GM19328 (cell line): ENCODE results near the gene CYP39A1.

ENCODE experiments used
- ATAC-seq: cut with Tn5 transposase; IDR thresholded peaks from one replicate; pipeline ENCODE4 v1.9.1; 2021; ENCODE audit warnings: mild to moderate bottlenecking, moderate library complexity; ENCODE audit not compliant: unreplicated experiment

The CYP39A1 gene

GRCh38 chr6:46521464-46521971 is 131.1 kb downstream of the CYP39A1 start:
- ATAC-seq = no peak

DNA sequence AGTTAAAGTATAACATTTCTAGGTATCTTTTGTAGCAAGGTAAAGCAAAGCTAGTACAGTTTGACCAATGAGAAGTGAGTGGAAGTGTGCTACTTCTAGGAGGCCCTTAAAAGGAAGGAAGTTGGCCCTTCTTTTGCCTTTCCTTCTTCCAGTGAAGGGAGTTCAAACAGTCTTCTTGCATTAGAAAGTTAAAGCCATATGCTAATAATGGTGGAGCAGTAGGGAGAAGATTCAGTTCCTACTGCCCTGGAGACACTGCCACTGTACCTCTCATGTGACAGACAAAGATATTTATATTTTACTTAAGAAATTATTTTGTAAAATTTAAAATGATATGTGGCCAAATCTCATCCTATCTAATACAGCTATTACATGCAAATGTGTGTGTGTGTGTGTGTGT is 135.4 kb downstream of the CYP39A1 start:
- no peak for ATAC-seq

- no peak for ATAC-seq
These were observed 139.1 kb downstream of the CYP39A1 start for GRCh38 chr6:46513533-46513932.

DNA sequence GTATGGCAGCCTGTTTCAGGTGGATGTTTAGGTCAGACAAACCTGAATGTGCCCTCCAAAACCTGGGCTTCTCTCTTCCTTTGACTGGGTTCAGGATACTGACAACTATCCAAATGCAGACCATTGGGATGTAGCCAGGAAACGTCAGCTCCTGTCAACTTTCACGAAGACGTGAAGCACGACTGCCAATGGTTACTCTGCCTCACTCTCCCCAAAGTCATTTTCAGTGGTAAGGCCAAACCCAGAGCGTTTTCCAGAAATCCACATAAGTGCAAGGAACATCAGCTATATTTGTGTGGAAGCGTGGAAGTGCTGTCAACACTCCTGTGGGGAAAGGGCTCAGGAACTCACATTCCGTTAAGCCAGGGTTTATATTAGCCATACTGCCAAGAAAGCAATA is 141.3 kb downstream of the CYP39A1 start:
- ATAC-seq = no peak

DNA sequence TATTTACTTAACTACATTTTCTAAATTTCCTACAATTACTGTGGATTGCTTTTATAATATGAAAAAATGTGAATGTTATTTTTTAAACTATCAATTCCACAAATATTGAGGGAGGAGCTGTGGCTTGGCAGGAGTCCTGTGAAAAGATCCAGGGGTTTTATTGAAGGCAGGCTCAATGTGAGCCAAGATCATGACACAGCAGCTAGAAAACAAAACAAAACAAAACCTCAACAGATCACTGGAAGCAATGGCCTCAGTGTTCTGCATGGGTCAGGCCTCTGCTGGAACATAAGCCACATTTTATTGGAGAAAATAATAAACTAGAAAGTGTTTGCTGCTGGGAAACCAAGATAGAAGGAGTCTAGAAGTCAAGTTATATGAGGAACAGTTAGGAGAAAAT is 142.0 kb downstream of the CYP39A1 start:
- ATAC-seq = no peak

GRCh38 chr6:46509981-46510510 is 142.6 kb downstream of the CYP39A1 start:
- ATAC-seq = no peak

DNA sequence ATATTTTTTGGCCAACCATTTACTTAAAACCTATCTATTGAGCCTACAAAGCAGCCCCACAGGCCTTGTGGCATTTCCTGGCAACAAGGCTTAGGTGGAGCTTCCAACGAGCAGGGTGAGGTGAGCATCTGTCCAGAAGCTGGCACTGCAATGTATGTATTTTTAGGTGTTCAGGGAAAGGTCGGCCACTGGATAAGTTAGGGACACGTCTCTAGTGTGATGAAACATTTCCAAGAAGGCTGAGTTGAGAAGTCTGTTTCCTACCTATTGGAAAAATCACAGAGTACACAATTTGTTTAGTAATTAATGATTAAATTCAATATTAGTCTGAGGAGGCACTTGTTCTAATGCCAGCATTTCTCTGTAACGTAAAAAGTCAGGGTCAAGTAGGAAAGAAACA is 143.6 kb downstream of the CYP39A1 start:
- ATAC-seq = no peak

DNA sequence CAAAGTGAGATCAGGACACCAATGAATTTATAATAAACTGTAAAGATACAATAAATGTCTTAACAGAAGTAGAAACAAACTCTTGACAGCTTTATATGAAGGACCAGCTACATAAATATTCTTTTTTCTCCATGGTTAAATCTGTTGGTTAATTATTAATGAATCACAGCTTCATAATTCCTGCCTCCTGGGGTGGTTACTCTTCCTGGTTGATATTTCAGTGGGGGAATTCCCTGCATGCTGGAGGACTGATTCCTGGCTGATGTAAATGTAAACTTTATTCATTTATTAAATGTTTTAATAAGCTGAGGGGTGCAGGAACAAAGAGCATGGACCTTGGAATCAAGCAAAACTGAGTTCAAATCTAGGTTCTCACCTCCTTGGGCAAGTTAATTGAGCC is 145.2 kb downstream of the CYP39A1 start:
- ATAC-seq = no peak

DNA sequence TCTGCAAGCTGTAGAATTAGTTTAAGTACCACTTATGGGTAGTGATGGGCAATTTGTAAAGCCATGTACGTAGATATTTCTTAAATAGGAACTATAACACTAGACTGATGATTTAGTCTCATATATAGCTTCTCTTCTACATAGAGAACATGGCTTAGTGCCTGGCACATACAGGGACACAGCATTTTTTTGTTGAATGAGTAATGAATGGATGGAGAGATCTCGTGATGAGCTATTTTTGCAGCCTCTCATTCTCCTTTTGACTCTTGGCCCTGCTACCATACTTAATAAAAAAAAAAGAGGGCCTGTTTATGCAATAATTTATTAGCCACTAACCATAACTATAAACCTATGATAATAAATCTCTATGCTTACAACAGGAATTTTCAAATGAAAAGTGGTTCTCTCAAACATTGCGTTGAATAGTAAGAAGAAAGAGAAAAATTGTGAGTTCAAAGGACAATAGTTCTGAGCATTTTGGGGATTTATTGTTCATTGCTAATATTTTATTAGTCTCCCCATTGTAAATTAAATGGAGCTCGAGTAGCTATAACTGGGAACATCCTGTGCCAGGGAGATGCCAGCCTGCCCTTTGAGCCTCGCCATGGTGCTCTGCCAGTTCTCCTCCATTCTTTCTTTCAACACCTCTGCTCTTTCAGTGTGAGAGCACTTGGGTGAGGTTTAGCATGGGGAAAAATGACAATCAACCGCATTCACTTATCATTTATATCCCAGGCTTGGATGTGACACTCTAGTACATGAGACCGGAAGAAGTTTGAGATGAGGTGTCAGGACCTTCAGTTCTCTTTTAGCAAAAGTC is 146.7 kb downstream of the CYP39A1 start:
- ATAC-seq = no peak

DNA sequence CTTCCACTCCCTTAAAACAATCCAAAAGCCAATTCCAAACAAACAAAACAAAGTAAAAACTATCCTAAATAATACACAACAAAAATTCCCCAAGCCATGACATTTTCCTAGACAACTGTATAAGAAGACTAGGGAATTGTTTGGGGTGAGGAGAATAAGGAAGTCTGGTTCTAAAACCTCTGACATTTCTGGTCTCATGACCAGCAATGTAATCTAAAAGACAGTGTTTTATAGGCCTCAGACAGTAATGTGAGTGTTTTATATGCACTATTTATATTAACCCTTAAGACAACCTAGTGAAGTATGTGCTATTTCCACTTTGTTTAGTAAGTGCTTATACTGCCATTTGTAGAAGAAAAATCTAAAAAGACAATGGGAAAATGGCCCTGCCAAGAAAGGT is 148.4 kb downstream of the CYP39A1 start:
- ATAC-seq = no peak

DNA sequence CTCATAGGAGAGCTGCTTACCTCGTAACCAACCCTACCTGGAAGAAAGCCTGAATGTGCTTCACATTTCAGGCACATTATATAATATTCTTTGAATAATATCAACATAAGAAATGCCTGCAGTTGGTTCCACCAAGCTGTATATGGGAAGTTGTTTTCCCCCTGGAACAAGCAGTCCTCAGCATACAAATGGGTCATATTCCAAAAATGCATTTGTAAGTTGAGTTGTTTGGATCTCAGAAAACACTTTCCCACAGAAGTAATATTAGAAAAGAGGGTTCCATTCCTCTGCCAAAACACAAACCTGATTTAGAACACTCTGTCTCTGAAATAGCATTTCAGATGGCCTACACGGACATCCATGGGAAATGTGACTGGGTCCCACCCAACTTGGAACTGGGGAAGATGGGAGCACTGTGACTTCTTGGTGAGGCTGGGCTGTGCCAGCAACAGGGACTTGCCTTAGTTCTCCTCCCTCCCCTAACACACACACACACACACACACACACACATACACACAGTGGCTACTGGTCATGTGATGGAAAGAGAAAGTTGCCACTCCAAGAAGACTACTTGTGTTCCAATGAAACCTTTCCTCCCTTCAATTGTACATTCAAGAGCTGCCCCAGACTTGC is 150.0 kb downstream of the CYP39A1 start:
- ATAC-seq = no peak

DNA sequence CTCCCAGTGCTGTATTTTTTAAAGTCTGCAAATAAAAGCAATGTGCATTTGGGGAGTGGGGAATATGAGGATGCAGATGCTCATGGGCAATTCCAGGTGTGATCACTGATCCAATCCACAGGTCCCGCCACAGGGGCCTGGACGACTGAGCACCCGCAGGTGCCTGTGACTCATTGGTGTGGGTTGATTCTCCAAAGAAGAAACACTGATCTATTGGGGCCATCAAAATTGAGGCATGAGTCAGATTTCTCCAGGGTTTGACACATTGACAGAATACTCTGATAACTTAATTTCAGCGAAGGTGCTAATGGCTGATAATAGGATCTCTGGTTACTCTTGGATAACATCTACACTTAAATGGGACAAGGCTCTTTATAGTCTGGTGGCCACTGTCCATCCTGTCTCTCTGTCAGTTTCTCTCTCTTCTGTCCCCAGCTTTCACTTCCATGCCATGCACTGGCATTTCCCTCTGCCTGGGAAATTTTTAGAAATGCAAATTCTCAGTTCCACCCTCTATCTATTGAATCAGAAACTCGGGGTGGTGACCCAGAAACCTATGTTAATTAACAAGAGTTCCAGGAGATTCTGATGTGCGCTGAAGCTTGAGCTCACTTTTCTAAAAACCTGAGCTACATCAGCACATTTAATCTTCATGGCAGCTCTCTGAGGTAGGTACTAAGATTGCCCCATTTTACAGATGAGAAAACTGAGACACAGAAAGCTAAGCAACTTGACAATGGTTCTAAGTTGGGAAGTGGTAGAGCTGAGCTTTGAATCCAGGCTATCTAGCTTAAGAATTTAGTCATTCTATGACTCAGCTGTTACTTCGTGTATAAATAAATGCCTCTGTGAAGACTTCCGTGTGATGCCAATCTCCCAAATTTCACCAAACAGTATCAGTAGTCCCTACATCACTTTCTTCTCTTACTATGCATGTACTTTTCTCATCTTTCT is 151.2 kb downstream of the CYP39A1 start:
- ATAC-seq = no peak

DNA sequence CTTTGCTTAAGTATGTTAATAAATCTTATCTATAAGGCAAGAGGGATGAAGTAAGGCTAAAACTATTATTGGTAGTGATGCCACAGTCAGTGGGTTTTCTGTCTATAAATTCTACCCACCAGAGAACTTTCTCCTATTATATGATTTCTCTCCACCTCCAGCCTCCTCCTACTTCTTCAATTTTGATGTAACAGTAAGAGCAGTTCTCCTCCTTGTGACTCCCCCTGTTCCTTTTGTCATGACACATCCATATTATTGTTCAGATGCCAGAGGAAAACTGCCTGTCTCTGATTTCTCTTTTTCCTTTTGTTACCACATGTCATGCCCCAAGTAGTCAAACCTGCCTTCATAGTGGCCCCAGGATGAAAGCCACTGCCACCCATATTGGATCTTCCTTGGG is 152.2 kb downstream of the CYP39A1 start:
- no peak for ATAC-seq
